ENCODE measurements around the gene SYPL2.
A peak's percentile ranks its signal among the peaks of the same experiment; 100 is the strongest.
"Not testable (repeated sequence)": the region's sequence is repeated elsewhere in the genome, so short reads cannot be mapped to it uniquely, and the experiment has no call there.

SYPL2 gene

GRCh38 chr1:109466452-109467300 is at the start of gene SYPL2:
Gene SYPL2, plus strand, starts transcription at chr1:109466546. Its CDS starts 298 bp downstream, at chr1:109466844.
- FAIRE-seq: no peak
- DNase-seq (ENCODE audit: insufficient read length, low spot score): peak; percentile 23

- FAIRE-seq (no peak), DNase-seq (ENCODE audit: insufficient read length, low spot score) (no peak)
Measured at GRCh38 chr1:109423498-109423897, 42.8 kb upstream of the SYPL2 start.

GRCh38 chr1:109425391-109426280 is 40.7 kb upstream of the SYPL2 start:
- no peak for FAIRE-seq
- DNase-seq (ENCODE audit: insufficient read length, low spot score): peak; percentile 13

GRCh38 chr1:109426281-109427170 is 39.8 kb upstream of the SYPL2 start, which contains the start of gene PSMA5:
Gene PSMA5, minus strand, starts transcription at chr1:109426448. Its CDS starts 118 bp downstream, at chr1:109426330.
- DNase-seq (ENCODE audit: insufficient read length, low spot score) (peak; percentile 89), FAIRE-seq (peak; percentile 46)

DNA sequence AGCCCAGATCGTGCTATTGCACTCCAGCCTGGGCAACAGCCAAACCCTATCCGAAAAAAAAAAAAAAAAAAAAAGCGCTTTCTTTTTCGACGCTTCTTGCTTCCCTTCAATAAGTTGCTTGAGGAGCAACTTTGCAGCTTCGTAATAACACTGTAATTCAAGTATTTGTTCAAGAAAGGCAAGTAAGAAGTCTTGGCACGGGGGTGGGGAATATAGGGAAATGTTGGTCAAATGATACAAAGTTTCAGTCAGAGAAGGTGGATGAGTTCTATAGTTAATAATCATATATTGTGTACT is 39.2 kb upstream of the SYPL2 start:
- DNase-seq (ENCODE audit: insufficient read length, low spot score): no peak
- no peak for FAIRE-seq

DNA sequence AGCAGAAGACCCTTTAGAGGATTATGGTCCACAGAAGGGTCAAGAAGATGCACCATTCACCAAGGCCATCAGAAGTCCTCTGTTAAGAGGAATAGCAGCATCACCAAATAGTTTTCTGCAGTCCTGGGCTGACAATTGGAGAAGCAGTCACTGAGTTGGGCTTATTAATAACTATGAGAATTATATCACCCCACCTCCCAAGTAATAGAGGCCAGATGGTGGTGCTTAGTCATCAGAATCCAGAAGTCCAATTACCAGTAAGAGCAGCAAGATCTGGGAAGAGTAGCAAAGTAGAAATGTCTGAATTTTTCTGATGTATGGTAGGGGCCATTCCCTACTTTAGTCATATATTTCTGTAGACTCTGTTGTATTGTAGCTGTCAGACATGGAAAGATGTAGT is 34.0 kb upstream of the SYPL2 start:
- no peak for DNase-seq (ENCODE audit: insufficient read length, low spot score)
- no peak for FAIRE-seq

- FAIRE-seq (no peak), DNase-seq (ENCODE audit: insufficient read length, low spot score) (no peak)
Measured at GRCh38 chr1:109433322-109433721, 33.0 kb upstream of the SYPL2 start.

DNA sequence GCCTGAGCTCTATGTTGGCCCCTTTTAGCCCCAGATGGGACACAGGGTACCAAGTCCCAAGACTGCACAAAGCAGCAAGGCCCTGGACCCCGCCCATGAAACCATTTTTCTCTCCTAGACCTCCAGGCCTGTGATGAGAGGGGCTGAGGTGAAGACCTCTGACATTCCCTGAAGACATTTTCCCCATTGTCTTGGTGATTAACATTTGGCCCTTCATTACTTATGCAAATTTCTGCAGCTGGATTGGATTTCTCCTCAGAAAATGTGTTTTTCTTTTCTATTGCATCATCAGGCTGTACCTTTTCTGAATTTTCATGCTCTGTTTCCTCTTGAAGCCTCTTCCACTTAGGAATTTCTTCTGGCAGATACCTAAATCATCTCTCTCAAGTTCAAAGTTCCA is 31.9 kb upstream of the SYPL2 start:
- FAIRE-seq (no peak), DNase-seq (ENCODE audit: insufficient read length, low spot score) (no peak)

GRCh38 chr1:109438798-109439297 is 27.5 kb upstream of the SYPL2 start:
- DNase-seq (ENCODE audit: insufficient read length, low spot score): peak; percentile 24

GRCh38 chr1:109441069-109441468 is 25.3 kb upstream of the SYPL2 start:
- DNase-seq (ENCODE audit: insufficient read length, low spot score): no peak

More at GRCh38 chr1:109438798-109439297, 27.5 kb upstream of the SYPL2 start:
- no peak for FAIRE-seq

DNA sequence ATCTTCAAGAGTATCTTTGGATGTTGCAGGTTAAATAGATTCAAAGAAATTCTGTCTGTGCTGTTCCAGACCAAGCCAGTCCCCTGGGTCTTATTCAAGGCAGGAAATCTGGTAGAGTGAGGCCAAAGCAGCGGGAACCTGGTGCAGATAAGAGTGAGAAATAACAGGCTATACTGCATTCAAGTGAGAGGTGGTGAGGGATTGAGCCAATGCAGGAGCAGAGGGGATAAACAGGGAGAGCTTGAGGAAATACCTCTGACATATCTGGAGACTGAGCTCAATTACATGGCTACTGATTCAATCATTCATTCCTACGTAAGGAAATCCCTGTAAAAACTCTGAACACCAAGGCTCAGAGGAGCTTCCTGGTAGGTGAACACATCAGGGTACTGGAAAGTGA is 22.9 kb upstream of the SYPL2 start:
- no peak for FAIRE-seq
- no peak for DNase-seq (ENCODE audit: insufficient read length, low spot score)

More at GRCh38 chr1:109441069-109441468, 25.3 kb upstream of the SYPL2 start:
- FAIRE-seq: no peak

- DNase-seq (ENCODE audit: insufficient read length, low spot score) (no peak), FAIRE-seq (no peak)
Measured at GRCh38 chr1:109444346-109444745, 22.0 kb upstream of the SYPL2 start.

DNA sequence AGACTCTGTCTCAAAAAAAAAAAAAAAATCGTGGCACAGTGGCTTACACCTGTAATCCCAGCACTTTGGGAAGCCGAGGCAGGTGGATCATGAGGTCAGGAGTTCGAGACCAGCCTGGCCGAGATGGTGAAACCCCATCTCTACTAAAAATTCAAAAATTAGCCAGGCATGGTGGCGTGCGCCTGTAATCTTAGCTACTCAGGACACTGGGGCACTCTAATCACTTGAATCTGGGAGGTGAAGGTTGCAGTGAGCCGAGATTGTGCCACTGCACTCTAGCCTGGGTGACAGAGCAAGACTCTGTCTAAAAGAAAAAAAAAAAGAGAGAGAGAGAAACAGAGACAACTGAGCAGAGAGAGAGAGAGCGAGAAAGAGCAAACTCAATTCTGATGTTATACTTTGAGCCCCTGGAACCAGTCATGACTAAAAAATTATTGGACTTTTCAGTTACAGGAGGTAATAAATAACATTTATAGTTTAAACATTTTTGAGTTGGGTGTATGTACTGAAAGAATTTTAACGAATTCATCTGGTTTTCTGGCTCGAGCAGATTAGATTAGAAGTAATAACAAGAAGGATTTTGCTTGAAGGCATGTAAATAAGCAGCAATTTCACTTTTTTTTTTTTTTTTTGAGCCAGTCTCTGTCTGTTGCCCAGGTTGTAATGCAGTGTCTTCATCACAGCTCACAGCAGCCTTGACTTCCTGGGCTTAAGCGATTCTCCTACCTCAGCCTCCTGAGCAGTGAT is 20.2 kb upstream of the SYPL2 start:
- not testable (repeated sequence) for DNase-seq (ENCODE audit: insufficient read length, low spot score); FAIRE-seq

DNA sequence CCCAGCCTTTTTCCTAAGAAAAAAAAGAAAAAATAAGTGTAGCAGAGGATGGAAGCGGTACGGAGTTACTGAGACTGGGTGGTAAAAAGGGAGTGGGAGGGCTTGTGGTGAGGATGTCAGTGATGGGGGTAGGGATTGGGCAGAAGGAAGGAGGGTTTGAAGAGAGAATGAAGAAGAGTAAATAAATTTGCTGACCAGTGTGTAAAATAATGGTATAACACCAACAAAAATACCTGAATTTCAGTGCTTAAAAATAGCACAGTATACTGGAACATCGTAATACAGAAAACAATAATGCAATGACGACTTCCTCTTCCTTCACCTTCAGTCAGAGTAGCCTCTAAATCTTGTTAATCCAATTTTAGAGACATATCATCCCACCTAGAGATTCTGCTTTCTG is 18.8 kb upstream of the SYPL2 start:
- FAIRE-seq: no peak
- no peak for DNase-seq (ENCODE audit: insufficient read length, low spot score)

DNA sequence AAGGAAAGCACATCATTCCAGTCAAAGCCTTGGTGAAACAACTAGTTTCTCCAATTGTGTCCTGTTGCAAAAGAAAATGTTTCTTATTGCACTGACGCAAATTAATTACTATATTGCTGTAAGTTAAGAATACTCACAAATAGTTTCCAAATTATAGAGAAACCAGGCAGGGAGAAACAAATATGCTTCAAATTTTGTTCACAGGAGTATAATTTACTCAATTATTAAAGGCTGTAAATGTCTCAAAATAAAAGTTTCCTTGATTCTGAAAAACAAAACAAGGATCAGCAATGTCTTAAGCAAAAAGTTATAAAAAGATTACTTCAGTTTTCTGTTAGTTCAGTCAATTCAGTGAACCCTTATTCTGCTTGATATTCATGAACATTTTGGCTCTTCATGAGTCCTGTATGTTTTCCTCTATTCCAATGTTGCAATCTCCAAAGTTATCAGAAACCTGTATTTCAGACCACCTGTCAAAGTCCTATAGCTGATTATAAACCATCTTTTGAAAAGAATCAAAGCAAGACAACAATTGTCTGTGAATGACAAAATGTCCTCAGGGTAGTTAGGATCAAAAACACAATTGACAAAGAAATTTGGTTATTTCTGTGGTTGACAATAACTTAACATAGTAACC is 11.7 kb upstream of the SYPL2 start:
- FAIRE-seq (no peak), DNase-seq (ENCODE audit: insufficient read length, low spot score) (no peak)

GRCh38 chr1:109457819-109458218 is 8.5 kb upstream of the SYPL2 start:
- DNase-seq (ENCODE audit: insufficient read length, low spot score): no peak
- FAIRE-seq: no peak

DNA sequence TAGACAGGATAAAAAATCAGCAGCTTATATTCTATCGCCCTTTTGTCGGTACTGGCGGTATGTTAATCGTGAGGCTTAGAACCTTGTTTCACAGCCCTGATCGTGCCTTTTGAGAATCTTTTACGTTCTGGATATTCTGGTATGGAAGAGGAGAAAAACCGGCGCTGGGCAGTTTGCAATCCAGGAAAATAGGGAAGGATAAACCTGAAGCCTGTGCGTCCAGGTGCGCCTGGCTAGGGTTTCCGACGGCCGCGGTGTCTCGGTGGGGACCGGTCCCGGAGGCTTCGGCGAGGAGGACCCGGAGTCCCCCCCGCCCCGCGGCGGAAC is 258 bp upstream of the SYPL2 start:
- DNase-seq (ENCODE audit: insufficient read length, low spot score) (no peak), FAIRE-seq (no peak)

DNA sequence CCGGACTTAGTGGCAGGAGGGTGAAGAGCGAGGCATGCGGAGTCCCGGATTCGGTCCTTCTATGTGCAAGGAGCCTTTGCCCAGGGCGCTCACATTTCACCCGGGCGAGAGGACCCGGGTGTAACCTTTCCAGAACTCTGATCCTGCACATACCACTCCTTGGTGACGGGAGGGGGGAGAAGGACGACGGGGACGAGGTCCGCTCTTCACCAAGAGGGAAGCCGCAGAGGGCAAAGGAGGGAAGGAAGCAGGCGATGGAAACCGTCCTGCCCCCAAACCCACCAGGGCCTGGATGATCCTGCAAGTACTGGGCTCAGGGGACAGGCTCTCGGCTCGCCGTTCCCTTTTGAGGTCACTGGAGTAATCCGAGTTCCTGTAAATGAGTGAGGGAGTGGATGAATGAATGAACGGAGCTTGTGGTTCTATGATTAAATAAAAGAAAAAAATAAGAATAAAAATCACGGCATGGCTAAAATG is 993 bp downstream of the SYPL2 start:
- DNase-seq (ENCODE audit: insufficient read length, low spot score) (no peak), FAIRE-seq (no peak)

GRCh38 chr1:109468061-109468460 is 1.7 kb downstream of the SYPL2 start:
- no peak for DNase-seq (ENCODE audit: insufficient read length, low spot score)
- FAIRE-seq: no peak

Measured in HTR-8/SVneo (cell line).